ENCODE data around the gene COL5A2.

DNA sequence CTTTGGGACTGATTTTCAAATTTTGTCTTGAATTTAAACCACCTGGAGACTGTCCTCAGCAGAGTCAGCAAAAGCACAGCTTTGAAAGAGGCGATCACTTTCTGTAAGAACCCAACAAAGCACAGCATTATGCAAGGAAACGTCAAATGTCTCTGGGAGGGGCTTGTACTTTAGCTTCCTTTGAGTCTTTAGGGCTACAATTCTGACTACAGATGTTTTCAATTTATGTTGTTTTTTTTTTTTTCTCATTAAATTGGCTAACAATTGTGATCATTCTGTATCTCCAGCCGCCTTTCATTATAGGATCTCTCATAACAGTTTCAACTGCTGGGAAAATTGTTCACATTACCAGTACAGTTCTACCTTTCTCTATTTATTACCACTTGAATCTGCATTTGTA lies 157.1 kb downstream of the COL5A2 start:
- TF ChIP-seq TAF1 (IDR thresholded peaks at IDR 0.05; ENCODE audit: borderline replicate concordance, low read depth, low read length): no peak
- TF ChIP-seq POLR2A (IDR thresholded peaks at IDR 0.05; ENCODE audit: low read depth, low read length): no peak

Measured in GM12892 (cell line).